ENCODE results near the gene PTPRR.
A peak's percentile ranks its signal among the peaks of the same experiment; 100 is the strongest.
"Not testable (repeated sequence)": the region's sequence is repeated elsewhere in the genome, so short reads cannot be mapped to it uniquely, and the experiment has no call there.

Gene PTPRR

GRCh38 chr12:70741256-70741655, 179.3 kb downstream of the PTPRR start:
- DNase-seq, result no peak

GRCh38 chr12:70739756-70740155, 180.8 kb downstream of the PTPRR start:
- no peak for DNase-seq

GRCh38 chr12:70736351-70737133, 184.0 kb downstream of the PTPRR start:
- DNase-seq, result no peak

GRCh38 chr12:70735197-70735596, 185.3 kb downstream of the PTPRR start:
- not testable (repeated sequence) for DNase-seq

GRCh38 chr12:70733385-70733784, 187.2 kb downstream of the PTPRR start:
- peak; percentile 73 for DNase-seq

GRCh38 chr12:70732287-70732686, 188.3 kb downstream of the PTPRR start:
- DNase-seq, result no peak

GRCh38 chr12:70730675-70731180, 189.8 kb downstream of the PTPRR start:
- DNase-seq, result no peak

GRCh38 chr12:70724444-70724843, 196.1 kb downstream of the PTPRR start:
- DNase-seq, result peak; percentile 3

GRCh38 chr12:70722584-70723343, 197.8 kb downstream of the PTPRR start:
- no peak for DNase-seq

GRCh38 chr12:70721656-70722357, 198.7 kb downstream of the PTPRR start:
- no peak for DNase-seq

- DNase-seq, result no peak
Measured at GRCh38 chr12:70721216-70721615, 199.3 kb downstream of the PTPRR start.

- peak; percentile 63 for DNase-seq
Measured at GRCh38 chr12:70719672-70720420, 200.7 kb downstream of the PTPRR start.

- no peak for DNase-seq
Measured at GRCh38 chr12:70719071-70719470, 201.5 kb downstream of the PTPRR start.

GRCh38 chr12:70711831-70712230, 208.7 kb downstream of the PTPRR start:
- DNase-seq, result no peak

GRCh38 chr12:70709022-70709421, 211.5 kb downstream of the PTPRR start:
- DNase-seq, result no peak

- DNase-seq, result no peak
Measured at GRCh38 chr12:70706611-70707010, 213.9 kb downstream of the PTPRR start.

GRCh38 chr12:70698345-70698744, 222.2 kb downstream of the PTPRR start:
- no peak for DNase-seq

- no peak for DNase-seq
Measured at GRCh38 chr12:70695361-70696023, 225.0 kb downstream of the PTPRR start.

GRCh38 chr12:70692681-70693288, 227.8 kb downstream of the PTPRR start:
- DNase-seq, result peak; percentile 44

- DNase-seq, result peak; percentile 12
Measured at GRCh38 chr12:70691018-70691672, 229.4 kb downstream of the PTPRR start.

GRCh38 chr12:70686907-70687306, 233.6 kb downstream of the PTPRR start:
- DNase-seq, result no peak
